Pulmonary artery endothelial cell (primary cell): Measurements from ENCODE around the gene PTPN1. TPM values are rescaled to one million over a fixed set of nuclear protein-coding genes. Genes with fewer than 3 reads are reported as not detected.

Experiments
- DNase-seq: peaks from one replicate; pipeline ENCODE4 v3.0.0-alpha.2; 2011; ENCODE audit warnings: low read depth, low spot score
- total RNA-seq: library from RNA; depleted of rRNA; stranded (reverse); fragments of >200 nt; gene quantifications from 2 replicates; pipeline ENCODE4 v1.2.3, GENCODE V29; 2014

PTPN1 gene
- total RNA-seq, 1 donor from 2014 or later = 50.9 TPM

DNA sequence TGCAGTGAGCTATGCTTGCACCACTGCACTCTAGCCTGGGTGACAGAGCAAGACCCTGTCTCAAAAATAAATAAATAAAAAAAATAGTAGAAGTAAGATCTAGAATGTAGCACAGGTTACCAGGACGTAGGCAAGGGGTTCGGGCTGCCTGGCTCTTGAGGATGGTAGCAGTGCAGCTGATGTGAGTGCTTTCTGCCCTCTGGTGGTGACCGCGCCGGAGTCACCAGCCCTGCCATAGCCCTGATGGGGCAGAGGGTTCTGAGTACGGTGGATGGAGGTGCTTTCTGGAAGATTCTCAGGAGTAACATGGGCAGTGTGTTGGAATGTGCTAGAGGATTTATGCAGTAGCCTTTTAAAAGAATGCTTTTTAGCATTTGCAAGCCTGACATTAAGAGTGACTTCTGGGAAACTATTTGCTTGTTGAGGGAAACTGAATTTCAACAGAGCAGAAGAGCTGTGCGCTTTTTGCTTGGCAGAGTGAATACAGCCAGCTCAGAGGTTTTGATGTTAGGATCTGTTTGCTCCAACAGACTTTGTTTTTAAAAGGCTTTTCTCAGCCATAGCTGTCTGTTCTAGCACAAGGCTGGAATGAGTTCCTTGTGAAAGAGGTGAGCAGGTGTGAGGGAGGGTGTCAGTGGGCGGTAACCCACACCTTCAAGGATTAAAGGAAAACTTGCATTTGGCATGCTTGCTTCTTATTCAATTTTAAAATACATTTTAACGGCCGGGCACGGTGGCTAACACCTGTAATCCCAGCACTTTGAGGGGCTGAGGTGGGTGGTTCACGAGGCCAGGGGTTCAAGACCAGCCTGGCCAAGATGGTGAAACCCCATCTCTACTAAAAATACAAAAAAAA, 65.9 kb downstream of the PTPN1 start:
- no peak for DNase-seq

DNA sequence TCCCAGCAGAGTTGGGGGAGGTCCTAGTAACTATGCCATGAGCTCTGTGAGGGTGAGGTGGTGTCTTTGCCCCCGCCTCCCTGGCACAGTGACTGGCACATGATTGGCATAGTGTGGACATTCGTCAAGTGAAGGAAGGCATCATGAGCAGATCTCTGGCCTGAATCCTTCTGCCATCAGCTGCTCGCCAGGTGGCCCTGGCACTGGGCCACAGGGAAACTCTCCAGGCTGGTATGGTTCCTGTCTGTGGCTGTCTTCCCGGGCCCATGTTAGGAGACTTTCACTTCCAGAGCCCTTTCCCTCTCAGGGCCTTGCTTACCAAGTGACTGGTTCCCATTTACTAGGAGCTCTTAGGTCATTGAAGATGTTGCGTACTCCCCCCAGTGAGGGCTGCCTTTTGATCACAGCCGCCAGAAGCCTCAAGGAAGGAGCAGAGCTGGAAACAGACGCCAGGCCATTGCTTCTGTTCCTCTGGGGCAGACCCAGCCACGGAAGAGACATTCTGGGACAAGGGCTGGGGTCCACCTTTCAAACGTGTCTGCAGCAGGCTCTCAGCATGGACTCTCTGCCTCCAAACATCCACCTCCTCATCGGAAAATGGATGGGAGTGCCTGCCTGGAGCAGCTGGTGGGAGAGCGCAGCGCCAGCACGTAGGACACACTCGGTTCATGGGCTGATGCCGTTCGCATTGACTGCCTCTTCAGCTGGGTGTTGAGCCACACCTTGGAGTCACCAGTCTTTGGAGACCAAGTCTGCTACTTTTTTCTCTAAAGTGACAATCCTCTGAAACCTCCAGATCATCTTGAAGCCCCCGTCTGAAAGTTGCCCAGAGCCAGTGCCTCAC, 67.2 kb downstream of the PTPN1 start:
- no peak for DNase-seq

DNA sequence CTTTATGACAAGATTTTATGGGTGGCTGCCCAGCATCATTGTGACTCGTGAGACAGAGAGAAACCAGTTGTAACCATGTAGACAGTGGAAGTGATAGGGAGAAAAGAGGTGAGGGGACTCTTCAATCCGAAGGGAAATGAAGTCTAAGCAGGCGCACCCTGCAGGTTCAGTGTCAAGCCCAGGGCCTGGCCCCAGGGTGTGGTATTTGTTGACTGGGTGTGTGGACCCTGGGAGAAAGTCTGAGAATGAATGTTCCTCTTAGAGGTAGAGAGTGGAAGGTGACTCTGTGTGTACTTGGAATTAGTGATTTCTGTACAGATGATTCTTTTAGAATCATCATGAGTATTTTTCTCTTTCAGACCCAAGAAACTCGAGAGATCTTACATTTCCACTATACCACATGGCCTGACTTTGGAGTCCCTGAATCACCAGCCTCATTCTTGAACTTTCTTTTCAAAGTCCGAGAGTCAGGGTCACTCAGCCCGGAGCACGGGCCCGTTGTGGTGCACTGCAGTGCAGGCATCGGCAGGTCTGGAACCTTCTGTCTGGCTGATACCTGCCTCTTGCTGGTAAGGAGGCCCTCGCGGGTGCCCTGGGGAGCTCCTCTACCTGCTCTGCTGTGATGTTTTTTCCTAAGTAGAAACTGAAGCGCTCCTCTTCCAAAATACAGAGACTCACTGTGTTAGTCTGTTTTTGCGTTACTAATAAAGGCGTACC, 68.0 kb downstream of the PTPN1 start:
- no peak for DNase-seq

DNA sequence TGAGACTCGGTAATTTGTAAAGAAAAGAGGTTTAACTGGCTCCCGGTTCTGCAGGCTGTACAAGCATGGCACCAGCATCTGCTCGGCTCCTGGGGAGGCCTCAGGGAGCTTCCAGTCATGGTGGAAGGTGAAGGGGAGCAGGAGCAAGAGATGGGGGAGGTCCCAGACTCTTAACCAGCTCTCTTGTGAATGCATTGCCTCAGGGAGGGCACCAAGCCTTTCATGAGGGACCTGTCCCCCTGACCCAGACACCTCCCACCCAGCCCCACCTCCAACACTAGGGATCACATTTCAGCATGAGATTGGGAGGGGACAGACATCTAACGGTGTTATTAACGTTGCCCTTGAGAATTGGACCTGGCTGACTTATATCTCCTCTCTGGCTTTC, 68.6 kb downstream of the PTPN1 start:
- DNase-seq = no peak

DNA sequence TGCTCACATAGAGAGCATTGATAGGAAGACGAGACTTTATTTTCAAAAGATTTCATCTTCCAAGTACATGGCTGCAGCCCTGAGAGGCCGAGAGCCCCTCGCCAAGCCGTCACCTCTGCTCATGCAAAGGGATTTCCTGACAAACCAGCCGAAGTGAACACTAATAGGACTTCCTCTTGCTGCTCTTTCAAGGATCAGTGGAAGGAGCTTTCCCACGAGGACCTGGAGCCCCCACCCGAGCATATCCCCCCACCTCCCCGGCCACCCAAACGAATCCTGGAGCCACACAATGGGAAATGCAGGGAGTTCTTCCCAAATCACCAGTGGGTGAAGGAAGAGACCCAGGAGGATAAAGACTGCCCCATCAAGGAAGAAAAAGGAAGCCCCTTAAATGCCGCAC, 69.3 kb downstream of the PTPN1 start:
- DNase-seq = no peak

DNA sequence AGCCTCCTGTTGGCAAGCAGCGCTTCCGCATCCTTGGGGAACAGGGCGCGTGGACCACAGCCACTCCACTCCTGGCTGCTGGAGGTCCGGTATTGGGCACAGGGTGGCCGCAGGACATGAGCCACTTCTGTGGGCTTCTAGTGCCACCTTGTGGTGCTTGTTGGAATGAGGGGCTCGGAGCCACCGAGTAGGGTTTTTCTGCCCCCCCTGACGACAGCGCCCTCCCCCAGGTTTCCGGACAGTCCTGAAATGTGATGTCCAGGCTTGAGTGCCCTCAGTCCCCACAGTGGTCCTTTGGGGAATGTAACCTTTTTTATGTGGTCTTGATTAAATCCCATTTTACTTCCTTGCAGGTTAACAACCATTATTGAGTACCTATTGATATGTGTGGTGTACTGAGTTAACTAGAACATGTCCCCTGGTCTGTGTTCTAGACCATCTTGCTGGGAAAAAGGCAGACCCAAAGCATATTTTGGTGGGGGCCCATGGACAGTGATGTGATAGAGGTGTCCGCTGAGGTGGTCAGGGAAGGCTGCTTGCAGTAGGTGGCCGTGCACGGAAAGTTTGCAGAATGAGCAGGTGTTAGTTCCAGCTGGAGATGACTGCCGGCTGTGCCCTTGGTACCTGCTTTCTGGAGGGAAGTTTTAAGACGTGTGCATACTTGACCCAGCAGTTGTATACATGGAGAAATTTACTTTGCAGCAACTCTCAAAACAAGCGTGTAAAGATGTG, 70.0 kb downstream of the PTPN1 start:
- no peak for DNase-seq

DNA sequence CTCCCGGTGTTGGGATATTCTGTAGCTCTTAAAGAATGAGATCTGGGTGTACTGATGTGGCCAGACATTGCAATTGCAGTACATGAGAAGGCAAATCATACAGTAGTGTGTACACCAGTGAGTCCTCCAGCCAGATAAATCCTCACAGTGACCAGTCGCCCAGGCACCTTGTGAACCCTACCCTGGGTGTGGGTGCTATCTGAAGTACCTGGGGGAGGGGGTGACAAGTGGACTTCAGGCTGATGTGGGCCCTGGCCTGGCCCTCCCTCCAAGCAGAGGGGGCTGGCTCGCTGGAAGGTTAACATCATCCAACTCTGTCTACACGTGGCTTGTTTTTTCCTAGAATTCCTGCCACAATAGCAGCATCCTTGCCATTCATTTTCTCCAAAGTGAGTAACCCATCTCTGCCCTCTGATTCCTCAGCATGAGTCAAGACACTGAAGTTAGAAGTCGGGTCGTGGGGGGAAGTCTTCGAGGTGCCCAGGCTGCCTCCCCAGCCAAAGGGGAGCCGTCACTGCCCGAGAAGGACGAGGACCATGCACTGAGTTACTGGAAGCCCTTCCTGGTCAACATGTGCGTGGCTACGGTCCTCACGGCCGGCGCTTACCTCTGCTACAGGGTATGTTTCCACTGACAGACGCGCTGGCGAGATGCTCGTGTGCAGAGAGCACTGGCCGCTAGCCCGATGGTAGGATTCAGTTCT, 70.8 kb downstream of the PTPN1 start:
- DNase-seq = no peak

DNA sequence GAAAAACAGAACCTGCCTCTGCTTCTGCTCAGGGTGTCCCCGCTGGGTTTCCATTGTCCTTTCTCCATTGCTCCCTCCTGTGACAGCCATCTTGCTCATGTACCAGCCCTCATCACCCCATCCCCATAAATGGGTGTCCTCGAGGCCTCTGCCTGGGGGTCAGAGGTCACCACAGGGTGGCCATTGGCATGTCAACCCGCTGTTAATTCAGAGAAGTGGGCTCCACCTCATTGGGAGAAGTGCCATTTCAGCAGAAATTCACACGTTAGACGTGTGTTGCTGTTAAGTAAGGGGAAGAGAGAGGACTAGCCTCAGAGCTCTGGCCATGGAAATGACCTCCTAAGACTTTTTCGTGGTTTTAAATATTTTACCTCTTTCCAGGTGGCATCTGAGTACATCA, 71.9 kb downstream of the PTPN1 start:
- DNase-seq = no peak

DNA sequence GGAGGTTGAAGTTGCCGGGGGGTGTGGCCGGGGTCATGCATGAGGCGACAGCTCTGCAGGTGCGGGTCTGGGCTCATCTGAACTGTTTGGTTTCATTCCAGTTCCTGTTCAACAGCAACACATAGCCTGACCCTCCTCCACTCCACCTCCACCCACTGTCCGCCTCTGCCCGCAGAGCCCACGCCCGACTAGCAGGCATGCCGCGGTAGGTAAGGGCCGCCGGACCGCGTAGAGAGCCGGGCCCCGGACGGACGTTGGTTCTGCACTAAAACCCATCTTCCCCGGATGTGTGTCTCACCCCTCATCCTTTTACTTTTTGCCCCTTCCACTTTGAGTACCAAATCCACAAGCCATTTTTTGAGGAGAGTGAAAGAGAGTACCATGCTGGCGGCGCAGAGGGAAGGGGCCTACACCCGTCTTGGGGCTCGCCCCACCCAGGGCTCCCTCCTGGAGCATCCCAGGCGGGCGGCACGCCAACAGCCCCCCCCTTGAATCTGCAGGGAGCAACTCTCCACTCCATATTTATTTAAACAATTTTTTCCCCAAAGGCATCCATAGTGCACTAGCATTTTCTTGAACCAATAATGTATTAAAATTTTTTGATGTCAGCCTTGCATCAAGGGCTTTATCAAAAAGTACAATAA, 72.5 kb downstream of the PTPN1 start:
- DNase-seq = no peak

DNA sequence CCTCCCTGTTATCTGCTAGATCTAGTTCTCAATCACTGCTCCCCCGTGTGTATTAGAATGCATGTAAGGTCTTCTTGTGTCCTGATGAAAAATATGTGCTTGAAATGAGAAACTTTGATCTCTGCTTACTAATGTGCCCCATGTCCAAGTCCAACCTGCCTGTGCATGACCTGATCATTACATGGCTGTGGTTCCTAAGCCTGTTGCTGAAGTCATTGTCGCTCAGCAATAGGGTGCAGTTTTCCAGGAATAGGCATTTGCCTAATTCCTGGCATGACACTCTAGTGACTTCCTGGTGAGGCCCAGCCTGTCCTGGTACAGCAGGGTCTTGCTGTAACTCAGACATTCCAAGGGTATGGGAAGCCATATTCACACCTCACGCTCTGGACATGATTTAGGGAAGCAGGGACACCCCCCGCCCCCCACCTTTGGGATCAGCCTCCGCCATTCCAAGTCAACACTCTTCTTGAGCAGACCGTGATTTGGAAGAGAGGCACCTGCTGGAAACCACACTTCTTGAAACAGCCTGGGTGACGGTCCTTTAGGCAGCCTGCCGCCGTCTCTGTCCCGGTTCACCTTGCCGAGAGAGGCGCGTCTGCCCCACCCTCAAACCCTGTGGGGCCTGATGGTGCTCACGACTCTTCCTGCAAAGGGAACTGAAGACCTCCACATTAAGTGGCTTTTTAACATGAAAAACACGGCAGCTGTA, 73.4 kb downstream of the PTPN1 start:
- DNase-seq = no peak

DNA sequence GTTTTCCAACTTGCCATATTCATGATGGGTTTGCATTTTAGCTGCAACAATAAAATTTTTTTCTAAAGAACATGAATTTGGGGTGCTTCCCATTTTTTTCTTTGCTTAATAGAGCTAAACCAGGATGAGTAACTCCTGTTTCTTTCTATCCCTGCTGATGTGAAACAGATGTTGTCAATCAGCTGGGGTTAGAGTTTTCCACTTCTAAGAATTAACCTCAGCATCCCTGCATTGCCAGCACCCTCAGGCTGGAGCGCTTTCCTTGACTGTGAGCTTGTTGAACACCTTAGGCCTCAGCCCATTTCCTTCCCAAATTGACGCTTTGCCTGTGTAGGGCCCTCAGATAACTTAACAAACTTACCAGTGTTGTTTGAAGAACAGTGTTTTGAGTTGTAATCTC, 74.5 kb downstream of the PTPN1 start:
- DNase-seq = no peak

DNA sequence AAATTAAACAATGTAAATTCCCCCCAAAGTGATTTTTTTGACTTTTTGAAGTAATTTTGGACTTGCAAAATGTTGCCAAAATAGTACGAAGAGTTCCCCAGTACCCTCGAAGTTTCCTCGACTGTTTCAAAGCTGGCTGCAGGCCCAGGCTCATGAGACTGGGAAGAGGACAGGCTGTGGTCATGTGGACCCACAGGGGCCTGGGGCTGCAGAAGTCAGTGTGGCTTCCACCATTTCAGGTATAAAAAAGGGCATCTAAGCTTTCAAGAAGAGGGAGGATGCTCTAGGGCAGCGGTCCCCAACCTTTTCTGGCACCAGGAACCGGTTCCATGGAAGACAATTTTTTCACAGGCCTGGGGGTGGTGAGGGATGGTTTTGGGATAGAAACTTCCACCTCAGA, 75.0 kb downstream of the PTPN1 start:
- DNase-seq = no peak

DNA sequence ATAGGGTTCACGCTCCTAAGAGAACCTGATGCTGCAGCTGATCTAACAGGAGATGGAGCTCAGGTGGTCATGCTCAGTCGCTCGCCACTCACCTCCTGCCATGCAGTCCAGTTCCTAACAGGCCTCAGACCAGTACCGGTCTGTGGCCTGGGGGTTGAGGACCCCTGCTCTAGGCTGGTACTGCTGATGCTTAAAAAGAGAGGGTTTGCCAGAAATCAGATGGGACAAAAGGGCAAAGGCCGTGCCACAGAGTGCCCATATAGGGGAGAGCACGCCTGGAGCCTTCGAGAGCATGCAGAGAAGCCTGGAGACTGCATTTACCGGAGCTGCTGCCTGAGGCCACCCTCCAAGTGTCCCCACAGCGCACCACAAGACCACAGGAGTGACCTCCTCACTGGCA, 75.5 kb downstream of the PTPN1 start:
- DNase-seq = no peak

DNA sequence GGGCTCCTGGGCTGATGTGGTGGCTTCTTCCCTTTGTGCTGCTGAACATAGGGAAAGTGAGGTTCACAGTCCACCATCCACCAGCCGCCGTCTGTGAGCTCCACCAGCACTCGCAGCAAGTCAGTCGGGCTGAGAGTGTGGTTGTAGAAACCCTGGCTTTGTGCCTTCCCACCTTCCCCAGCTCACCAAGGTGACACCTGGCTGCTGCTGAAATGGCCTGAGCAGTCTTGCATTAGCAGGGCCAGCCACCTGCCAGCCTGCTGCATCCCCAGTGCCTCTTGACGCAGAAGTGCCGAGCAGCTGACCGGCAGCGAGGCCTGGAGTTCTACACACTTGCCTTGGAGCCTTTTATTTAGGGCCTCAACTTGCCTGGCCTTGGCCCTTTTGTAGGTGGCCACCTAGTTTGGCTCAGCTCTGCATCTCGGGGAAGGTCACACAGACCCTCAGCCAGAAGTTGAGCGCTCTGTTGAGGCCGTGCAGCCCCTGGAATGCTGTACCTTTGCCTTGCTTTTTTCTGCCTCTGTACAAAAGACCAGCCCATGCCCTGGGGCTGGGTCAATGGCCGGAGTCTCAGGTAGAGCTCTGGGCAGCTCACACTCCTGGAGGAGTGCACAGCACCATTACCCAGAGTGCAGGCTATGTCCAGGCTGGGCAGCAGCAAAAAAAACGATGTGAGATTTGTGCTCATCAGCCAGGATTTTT, 76.5 kb downstream of the PTPN1 start:
- DNase-seq = no peak

DNA sequence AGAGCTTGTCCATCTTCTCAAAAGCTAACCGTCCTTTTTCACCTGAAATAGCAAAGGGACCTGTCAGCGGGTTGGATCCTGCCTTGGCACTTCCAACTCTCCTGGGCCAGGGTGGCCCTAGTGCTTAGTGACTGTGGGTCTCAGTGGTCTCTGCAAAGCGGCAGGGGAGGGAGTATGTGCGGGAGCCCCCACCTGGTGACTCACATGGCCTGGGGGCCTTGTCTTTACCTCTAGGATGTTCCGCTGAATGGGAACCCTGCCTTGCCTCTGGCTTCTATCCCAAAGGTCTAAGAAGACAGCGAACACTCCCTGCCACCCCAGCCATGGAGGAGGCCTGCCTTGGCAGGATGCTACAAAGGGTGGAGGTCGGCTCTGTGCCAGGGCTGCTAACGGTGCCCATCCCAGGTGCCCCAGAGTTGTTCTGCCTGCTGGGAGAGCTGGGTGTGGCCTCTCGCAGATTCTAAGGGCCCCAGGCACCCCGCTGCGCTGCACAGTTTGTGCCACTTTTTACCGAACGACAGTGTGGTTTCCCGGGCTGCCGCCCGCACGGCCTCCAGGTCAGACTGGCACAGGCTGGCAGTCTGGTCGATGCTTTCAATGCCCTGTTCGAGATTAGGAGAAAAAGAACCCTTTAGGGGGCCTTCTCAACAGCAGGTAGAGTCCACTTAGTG, 77.2 kb downstream of the PTPN1 start:
- DNase-seq = no peak

DNA sequence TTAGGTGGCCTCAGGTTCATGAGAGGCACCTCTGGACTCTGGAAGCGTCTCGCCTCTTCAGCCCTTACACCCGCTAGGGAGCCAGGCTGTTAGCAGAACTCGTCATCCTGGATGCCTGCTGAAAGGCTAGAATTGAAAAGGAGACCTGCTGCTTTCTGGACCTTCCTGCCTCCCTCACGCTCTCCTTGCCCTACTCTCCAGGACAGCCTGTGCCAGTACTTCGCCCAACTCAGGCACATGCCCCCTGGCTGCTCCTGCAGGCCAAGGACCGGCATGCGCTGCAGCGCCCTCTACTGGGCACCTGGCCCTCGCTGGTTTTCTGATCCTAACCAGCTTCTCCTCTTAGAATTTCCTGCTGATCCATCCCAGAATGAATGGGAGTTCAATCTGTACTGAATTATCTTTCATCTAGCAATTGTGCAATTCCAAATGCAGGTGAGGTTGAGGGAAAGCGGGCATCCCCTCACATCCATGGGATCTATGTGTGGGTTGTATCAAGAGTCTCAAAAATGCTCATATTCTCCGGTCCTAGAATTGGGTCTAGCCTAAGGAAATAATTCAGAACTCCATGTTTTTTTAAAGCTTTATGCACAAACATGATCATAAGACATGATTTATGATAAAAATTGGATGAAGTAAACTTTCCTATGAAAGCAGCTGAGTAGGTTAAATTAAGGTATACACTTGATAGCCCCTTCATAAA, 78.0 kb downstream of the PTPN1 start:
- no peak for DNase-seq

DNA sequence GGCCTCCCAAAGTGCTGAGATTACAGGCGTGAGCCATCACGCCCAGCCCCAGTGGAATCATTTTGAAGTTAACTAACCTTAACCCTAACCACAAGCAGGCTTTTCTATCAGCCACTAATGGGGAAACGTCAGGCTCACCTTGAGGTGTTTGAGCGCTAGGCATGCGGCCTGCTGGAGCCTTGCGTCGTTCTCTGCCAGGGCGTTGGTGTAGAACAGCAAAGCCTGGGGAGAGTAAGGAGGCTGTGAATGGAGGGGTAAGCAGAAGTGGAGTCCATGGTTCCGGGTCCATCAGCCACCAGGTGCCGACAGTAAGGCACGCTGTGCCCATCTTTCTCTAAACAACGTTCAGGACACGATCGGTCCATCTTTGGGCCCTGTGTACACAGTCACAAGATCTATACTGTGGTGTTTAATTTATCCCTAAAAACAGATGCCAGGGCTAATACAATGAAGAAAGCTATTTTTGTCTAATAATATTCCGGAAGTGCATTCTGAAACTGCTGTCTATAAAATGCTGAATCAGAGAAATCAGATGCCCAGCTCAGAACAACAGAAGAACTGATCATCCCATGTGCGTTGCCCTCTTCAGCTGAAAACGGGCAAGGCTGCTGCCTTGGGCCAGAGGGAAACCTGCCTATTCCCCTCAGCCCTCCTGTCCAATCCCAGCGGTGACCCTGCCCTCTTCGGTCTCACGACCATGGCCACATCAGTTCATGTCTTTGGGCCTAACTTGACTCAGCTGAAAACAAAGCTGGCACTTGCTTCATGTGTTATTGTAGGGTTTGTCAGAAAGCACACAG, 79.6 kb downstream of the PTPN1 start:
- DNase-seq = no peak
